ENCODE measurements around the gene TGM1. TPM values are rescaled to one million over a fixed set of nuclear protein-coding genes. Genes with fewer than 3 reads are reported as not detected.

The TGM1 gene
- total and polyA plus RNA-seq, 2 experiments from 2014 or later = 0.31 to 0.63 TPM

DNA sequence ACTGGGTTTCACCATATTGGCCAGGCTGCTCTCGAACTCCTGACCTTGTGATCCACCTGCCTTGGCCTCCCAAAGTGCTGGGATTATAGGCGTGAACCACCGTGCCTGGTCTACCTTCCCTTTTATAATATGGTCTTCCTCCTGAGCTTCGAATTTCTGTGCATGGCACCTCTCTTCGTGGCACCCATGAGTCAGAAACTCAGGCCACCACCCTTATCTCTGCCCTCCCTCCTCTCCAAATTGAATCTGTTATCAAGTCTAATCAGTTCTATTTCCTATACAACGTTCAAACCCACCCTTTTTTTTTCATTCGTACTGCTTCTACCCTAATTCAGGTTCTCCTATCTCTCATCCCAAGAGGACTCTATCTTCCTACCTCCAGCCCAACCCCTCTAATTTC, 15.6 kb downstream of the TGM1 start:
- Histone ChIP-seq H3K27me3 (ENCODE audit: insufficient read depth) (peaks cover 3% of the 10 kb centered on the region; the same call in 1 of the 2 replicates), H3K4me3 (no peak overlapping the region), H3K4me1 (ENCODE audit: insufficient read depth) (peaks cover 7% of the 10 kb centered on the region), H3K79me2 (replicated peaks; ENCODE audit: insufficient read depth) (no peaks in the 10 kb centered on the region), H3K36me3 (ENCODE audit: insufficient read depth) (no peaks in the 10 kb centered on the region), H3F3A (replicated peaks; ENCODE audit: low read depth) (peaks cover 5% of the 10 kb centered on the region; the same call in 1 of the 2 replicates), H3K4me2 (no peak overlapping the region), H3K27ac (ENCODE audit: low read depth) (no peak overlapping the region), H4K20me1 (replicated peaks; ENCODE audit: insufficient read depth) (no peaks in the 10 kb centered on the region), H2AFZ (no peak overlapping the region), H3K9me2 (ENCODE audit: insufficient read depth) (no peaks in the 10 kb centered on the region)
- H3K27ac Mint-ChIP-seq = no peak overlapping the region
- TF ChIP-seq CTCF (conservative IDR thresholded peaks at IDR 0.05; ENCODE audit: low read depth in 2 of 2) (no peak), NANOG (IDR thresholded peaks at IDR 0.05; ENCODE audit: borderline replicate concordance) (no peak), ZNF114 (CRISPR knock-in tag; IDR thresholded peaks at IDR 0.05) (no peak), ZNF331 (CRISPR knock-in tag; IDR thresholded peaks at IDR 0.05; ENCODE audit: low read depth) (no peak), CREB1 (CRISPR knock-in tag; IDR thresholded peaks at IDR 0.05; ENCODE audit: low read depth) (no peak), EZH2 (IDR thresholded peaks at IDR 0.05; ENCODE audit: low read depth, unreplicated experiment) (no peak), STAT1 (IDR thresholded peaks at IDR 0.05; ENCODE audit: unreplicated experiment) (no peak), REST (IDR thresholded peaks at IDR 0.05; ENCODE audit: unreplicated experiment) (no peak), EZH2phosphoT487 (IDR thresholded peaks at IDR 0.05; ENCODE audit: unreplicated experiment) (no peak), ETS1 (IDR thresholded peaks at IDR 0.05) (no peak)
- TF ChIP-seq, protein P1, sequence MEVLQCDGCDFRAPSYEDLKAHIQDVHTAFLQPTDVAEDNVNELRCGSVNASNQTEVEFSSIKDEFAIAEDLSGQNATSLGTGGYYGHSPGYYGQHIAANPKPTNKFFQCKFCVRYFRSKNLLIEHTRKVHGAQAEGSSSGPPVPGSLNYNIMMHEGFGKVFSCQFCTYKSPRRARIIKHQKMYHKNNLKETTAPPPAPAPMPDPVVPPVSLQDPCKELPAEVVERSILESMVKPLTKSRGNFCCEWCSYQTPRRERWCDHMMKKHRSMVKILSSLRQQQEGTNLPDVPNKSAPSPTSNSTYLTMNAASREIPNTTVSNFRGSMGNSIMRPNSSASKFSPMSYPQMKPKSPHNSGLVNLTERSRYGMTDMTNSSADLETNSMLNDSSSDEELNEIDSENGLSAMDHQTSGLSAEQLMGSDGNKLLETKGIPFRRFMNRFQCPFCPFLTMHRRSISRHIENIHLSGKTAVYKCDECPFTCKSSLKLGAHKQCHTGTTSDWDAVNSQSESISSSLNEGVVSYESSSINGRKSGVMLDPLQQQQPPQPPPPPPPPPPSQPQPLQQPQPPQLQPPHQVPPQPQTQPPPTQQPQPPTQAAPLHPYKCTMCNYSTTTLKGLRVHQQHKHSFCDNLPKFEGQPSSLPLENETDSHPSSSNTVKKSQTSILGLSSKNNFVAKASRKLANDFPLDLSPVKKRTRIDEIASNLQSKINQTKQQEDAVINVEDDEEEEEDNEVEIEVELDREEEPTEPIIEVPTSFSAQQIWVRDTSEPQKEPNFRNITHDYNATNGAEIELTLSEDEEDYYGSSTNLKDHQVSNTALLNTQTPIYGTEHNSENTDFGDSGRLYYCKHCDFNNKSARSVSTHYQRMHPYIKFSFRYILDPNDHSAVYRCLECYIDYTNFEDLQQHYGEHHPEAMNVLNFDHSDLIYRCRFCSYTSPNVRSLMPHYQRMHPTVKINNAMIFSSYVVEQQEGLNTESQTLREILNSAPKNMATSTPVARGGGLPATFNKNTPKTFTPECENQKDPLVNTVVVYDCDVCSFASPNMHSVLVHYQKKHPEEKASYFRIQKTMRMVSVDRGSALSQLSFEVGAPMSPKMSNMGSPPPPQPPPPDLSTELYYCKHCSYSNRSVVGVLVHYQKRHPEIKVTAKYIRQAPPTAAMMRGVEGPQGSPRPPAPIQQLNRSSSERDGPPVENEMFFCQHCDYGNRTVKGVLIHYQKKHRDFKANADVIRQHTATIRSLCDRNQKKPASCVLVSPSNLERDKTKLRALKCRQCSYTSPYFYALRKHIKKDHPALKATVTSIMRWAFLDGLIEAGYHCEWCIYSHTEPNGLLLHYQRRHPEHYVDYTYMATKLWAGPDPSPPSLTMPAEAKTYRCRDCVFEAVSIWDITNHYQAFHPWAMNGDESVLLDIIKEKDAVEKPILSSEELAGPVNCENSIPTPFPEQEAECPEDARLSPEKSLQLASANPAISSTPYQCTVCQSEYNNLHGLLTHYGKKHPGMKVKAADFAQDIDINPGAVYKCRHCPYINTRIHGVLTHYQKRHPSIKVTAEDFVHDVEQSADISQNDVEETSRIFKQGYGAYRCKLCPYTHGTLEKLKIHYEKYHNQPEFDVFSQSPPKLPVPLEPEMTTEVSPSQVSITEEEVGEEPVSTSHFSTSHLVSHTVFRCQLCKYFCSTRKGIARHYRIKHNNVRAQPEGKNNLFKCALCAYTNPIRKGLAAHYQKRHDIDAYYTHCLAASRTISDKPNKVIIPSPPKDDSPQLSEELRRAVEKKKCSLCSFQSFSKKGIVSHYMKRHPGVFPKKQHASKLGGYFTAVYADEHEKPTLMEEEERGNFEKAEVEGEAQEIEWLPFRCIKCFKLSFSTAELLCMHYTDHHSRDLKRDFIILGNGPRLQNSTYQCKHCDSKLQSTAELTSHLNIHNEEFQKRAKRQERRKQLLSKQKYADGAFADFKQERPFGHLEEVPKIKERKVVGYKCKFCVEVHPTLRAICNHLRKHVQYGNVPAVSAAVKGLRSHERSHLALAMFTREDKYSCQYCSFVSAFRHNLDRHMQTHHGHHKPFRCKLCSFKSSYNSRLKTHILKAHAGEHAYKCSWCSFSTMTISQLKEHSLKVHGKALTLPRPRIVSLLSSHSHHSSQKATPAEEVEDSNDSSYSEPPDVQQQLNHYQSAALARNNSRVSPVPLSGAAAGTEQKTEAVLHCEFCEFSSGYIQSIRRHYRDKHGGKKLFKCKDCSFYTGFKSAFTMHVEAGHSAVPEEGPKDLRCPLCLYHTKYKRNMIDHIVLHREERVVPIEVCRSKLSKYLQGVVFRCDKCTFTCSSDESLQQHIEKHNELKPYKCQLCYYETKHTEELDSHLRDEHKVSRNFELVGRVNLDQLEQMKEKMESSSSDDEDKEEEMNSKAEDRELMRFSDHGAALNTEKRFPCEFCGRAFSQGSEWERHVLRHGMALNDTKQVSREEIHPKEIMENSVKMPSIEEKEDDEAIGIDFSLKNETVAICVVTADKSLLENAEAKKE (CRISPR knock-in tag; IDR thresholded peaks at IDR 0.05) = no peak
- ATAC-seq = no peak
- H3K36me3 Mint-ChIP-seq (ENCODE audit: low read depth) = peaks cover 3% of the 10 kb centered on the region; the same call in 1 of the 3 replicates
- H3K9me3 Mint-ChIP-seq = no peaks in the 10 kb centered on the region
- no peak for DNase-seq (ENCODE audit: low spot score)
- no peak overlapping the region for H3K4me3 Mint-ChIP-seq
- peaks cover 6% of the 10 kb centered on the region for H3K4me1 Mint-ChIP-seq
- peaks cover 19% of the 10 kb centered on the region for H3K27me3 Mint-ChIP-seq (ENCODE audit: insufficient read depth, low read depth, poor library complexity)
